NCI-H1105 (cell line): Measurements from ENCODE around the gene DIP2A.
A peak's percentile ranks its signal among the peaks of the same experiment; 100 is the strongest.
"Not testable (repeated sequence)": the region's sequence is repeated elsewhere in the genome, so short reads cannot be mapped to it uniquely, and the experiment has no call there.

ENCODE experiments used
- DNase-seq: peaks from one replicate; lab custom pipeline; 2025; lab: John Stamatoyannopoulos, UW

DIP2A gene

GRCh38 chr21:46443910-46444309 is 14.8 kb upstream of the DIP2A start:
- no peak for DNase-seq

- DNase-seq = no peak
Observed at GRCh38 chr21:46448108-46448507, 10.6 kb upstream of the DIP2A start.

GRCh38 chr21:46448855-46449254 is 9.8 kb upstream of the DIP2A start:
- DNase-seq = not testable (repeated sequence)

GRCh38 chr21:46452710-46453109 is 6.0 kb upstream of the DIP2A start:
- DNase-seq = no peak

- no peak for DNase-seq
Observed at GRCh38 chr21:46454142-46454541, 4.5 kb upstream of the DIP2A start.

GRCh38 chr21:46454634-46455390 is 3.9 kb upstream of the DIP2A start:
- no peak for DNase-seq

- no peak for DNase-seq
Observed at GRCh38 chr21:46455575-46456385, 2.9 kb upstream of the DIP2A start.

GRCh38 chr21:46456750-46457149 is 1.9 kb upstream of the DIP2A start:
- no peak for DNase-seq

- DNase-seq = peak; percentile 1
Observed at GRCh38 chr21:46457801-46458314, 833 bp upstream of the DIP2A start.

- no peak for DNase-seq
Observed at GRCh38 chr21:46459024-46459355, 299 bp downstream of the DIP2A start.

- DNase-seq = no peak
Observed at GRCh38 chr21:46459356-46460112, 843 bp downstream of the DIP2A start.

- no peak for DNase-seq
Observed at GRCh38 chr21:46461909-46462308, 3.2 kb downstream of the DIP2A start.

- DNase-seq = not testable (repeated sequence)
Observed at GRCh38 chr21:46465153-46465552, 6.5 kb downstream of the DIP2A start.

- DNase-seq = no peak
Observed at GRCh38 chr21:46465651-46466050, 7.0 kb downstream of the DIP2A start.

GRCh38 chr21:46468108-46468774 is 9.6 kb downstream of the DIP2A start:
- DNase-seq = no peak

- no peak for DNase-seq
Observed at GRCh38 chr21:46469275-46469674, 10.6 kb downstream of the DIP2A start.

GRCh38 chr21:46471514-46471913 is 12.8 kb downstream of the DIP2A start:
- DNase-seq = no peak

GRCh38 chr21:46472246-46472645 is 13.6 kb downstream of the DIP2A start:
- no peak for DNase-seq

- no peak for DNase-seq
Observed at GRCh38 chr21:46474382-46474781, 15.7 kb downstream of the DIP2A start.

GRCh38 chr21:46475296-46475695 is 16.6 kb downstream of the DIP2A start:
- no peak for DNase-seq

- no peak for DNase-seq
Observed at GRCh38 chr21:46477765-46478164, 19.1 kb downstream of the DIP2A start.

- no peak for DNase-seq
Observed at GRCh38 chr21:46478910-46479309, 20.2 kb downstream of the DIP2A start.
